ENCODE data around the gene ULK1. TPM values are rescaled to one million over a fixed set of nuclear protein-coding genes. Genes with fewer than 3 reads are reported as not detected.

The ULK1 gene
- total and polyA plus RNA-seq, 2 of the 13 experiments (the other 11 are each of a cell fraction or from before 2014, with no cell fraction given), result 2.8 to 10.1 TPM

GRCh38 chr12:131860472-131861260 lies 33.8 kb upstream of the ULK1 start (continued):
- TF ChIP-seq HMGXB4 (CRISPR knock-in tag; IDR thresholded peaks at IDR 0.05; ENCODE audit: borderline replicate concordance in 1 of 2, low read depth in 1 of 2), result peak; percentile 65 to 66; a peak in 3 of 4 replicates
- TF ChIP-seq ZNF800 (CRISPR knock-in tag; IDR thresholded peaks at IDR 0.05), result no peak
- peak; percentile 92 for TF ChIP-seq PITX1 (CRISPR knock-in tag; IDR thresholded peaks at IDR 0.05)
- TF ChIP-seq MIER2 (CRISPR knock-in tag; IDR thresholded peaks at IDR 0.05), result peak; percentile 79; the same call in 1 of the 2 replicates
- peak; percentile 98 for TF ChIP-seq ZNF292 (CRISPR knock-in tag; IDR thresholded peaks at IDR 0.05; ENCODE audit: borderline replicate concordance, low read depth)
- TF ChIP-seq ZNF441 (CRISPR knock-in tag; IDR thresholded peaks at IDR 0.05; ENCODE audit: borderline replicate concordance), result peak; percentile 61; the same call in 1 of the 2 replicates
- TF ChIP-seq CENPBD1 (CRISPR knock-in tag; IDR thresholded peaks at IDR 0.05; ENCODE audit: borderline replicate concordance, low read depth), result no peak
- peak; percentile 71; the same call in 1 of the 2 replicates for TF ChIP-seq ZNF318 (CRISPR knock-in tag; IDR thresholded peaks at IDR 0.05)
- no peak for TF ChIP-seq ZFP90 (CRISPR knock-in tag; IDR thresholded peaks at IDR 0.05; ENCODE audit: borderline replicate concordance)
- no peak for TF ChIP-seq PLSCR1 (CRISPR knock-in tag; IDR thresholded peaks at IDR 0.05; ENCODE audit: borderline replicate concordance)
- no peak for TF ChIP-seq TBP (CRISPR knock-in tag; IDR thresholded peaks at IDR 0.05)
- TF ChIP-seq ZNF709 (CRISPR knock-in tag; IDR thresholded peaks at IDR 0.05), result peak; percentile 84
- TF ChIP-seq MEF2D (CRISPR knock-in tag; IDR thresholded peaks at IDR 0.05), result peak; percentile 93

Measured in HepG2 (cell line).